ENCODE results near the gene METTL27.
A peak's percentile ranks its signal among the peaks of the same experiment; 100 is the strongest.

Gene METTL27

GRCh38 chr7:73809467-73809951, 32.8 kb downstream of the METTL27 start:
- Histone ChIP-seq H3K27ac (ENCODE audit: extremely low read depth, low read depth, low read length) (no peak overlapping the region), H3K4me1 (ENCODE audit: control insufficient read depth, insufficient read depth, low read length) (no peaks in the 10 kb centered on the region), H3K9me3 (ENCODE audit: control insufficient read depth, insufficient read depth, low read depth, low read length) (no peaks in the 10 kb centered on the region), H3K36me3 (ENCODE audit: control insufficient read depth in 2 of 2, insufficient read depth in 1 of 2, low read length in 2 of 2) (no peaks in the 10 kb centered on the region), H3K4me3 (ENCODE audit: low read depth, low read length) (no peak overlapping the region)
- TF ChIP-seq, protein P1, sequence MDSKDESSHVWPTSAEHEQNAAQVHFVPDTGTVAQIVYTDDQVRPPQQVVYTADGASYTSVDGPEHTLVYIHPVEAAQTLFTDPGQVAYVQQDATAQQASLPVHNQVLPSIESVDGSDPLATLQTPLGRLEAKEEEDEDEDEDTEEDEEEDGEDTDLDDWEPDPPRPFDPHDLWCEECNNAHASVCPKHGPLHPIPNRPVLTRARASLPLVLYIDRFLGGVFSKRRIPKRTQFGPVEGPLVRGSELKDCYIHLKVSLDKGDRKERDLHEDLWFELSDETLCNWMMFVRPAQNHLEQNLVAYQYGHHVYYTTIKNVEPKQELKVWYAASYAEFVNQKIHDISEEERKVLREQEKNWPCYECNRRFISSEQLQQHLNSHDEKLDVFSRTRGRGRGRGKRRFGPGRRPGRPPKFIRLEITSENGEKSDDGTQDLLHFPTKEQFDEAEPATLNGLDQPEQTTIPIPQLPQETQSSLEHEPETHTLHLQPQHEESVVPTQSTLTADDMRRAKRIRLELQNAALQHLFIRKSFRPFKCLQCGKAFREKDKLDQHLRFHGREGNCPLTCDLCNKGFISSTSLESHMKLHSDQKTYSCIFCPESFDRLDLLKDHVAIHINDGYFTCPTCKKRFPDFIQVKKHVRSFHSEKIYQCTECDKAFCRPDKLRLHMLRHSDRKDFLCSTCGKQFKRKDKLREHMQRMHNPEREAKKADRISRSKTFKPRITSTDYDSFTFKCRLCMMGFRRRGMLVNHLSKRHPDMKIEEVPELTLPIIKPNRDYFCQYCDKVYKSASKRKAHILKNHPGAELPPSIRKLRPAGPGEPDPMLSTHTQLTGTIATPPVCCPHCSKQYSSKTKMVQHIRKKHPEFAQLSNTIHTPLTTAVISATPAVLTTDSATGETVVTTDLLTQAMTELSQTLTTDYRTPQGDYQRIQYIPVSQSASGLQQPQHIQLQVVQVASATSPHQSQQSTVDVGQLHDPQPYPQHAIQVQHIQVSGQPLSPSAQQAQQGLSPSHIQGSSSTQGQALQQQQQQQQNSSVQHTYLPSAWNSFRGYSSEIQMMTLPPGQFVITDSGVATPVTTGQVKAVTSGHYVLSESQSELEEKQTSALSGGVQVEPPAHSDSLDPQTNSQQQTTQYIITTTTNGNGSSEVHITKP (tag by site-specific recombination; IDR thresholded peaks at IDR 0.05) = peak; percentile 67; the same call in 1 of the 2 replicates
- TF ChIP-seq, protein P2, sequence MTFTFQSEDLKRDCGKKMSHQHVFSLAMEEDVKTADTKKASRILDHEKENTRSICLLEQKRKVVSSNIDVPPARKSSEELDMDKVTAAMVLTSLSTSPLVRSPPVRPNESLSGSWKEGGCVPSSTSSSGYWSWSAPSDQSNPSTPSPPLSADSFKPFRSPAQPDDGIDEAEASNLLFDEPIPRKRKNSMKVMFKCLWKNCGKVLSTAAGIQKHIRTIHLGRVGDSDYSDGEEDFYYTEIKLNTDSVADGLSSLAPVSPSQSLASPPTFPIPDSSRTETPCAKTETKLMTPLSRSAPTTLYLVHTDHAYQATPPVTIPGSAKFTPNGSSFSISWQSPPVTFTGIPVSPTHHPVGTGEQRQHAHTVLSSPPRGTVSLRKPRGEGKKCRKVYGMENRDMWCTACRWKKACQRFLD (tag by site-specific recombination; IDR thresholded peaks at IDR 0.05) = no peak
- TF ChIP-seq ZBTB20 (tag by site-specific recombination; IDR thresholded peaks at IDR 0.05) = peak; percentile 35; the same call in 1 of the 2 replicates
- no peak for TF ChIP-seq ZNF558 (tag by site-specific recombination; IDR thresholded peaks at IDR 0.05)
- CTCF ChIA-PET = interaction anchor here (0.6 to 4.3 kb wide), 4 partner anchors 9 to 67 kb away, joined by 3 to 40 read pairs (median 5); no protein-coding TSS in a partner anchor
- POLR2A ChIA-PET = no interaction called here

DNA sequence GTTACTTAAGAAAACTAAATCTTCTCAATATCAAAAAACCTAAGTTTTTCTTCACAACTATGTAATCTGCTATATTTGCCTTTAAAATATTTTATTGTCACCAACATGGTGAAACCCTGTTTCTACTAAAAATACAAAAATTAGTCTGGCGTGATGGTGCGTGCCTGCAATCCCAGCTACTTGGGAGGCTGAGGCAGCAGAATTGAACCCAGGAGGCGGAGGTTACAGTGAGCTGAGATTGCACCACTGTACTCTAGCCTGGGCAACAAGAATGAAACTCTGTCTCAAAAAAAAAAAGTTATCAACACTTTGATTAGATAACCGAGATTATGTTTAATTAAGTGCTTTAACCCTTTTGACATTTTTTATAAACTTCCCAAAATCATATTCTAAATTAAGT, 39.9 kb downstream of the METTL27 start:
- Histone ChIP-seq H3K36me3 (ENCODE audit: control insufficient read depth in 2 of 2, insufficient read depth in 1 of 2, low read length in 2 of 2) (no peaks in the 10 kb centered on the region), H3K9me3 (ENCODE audit: control insufficient read depth, insufficient read depth, low read depth, low read length) (no peaks in the 10 kb centered on the region), H3K4me3 (ENCODE audit: low read depth, low read length) (no peak overlapping the region), H3K27ac (ENCODE audit: extremely low read depth, low read depth, low read length) (no peak overlapping the region), H3K4me1 (ENCODE audit: control insufficient read depth, insufficient read depth, low read length) (no peaks in the 10 kb centered on the region)
- ChIA-PET CTCF (no interaction called here), POLR2A (no interaction called here)
- TF ChIP-seq ZSCAN30 (tag by site-specific recombination; IDR thresholded peaks at IDR 0.05) = no peak

DNA sequence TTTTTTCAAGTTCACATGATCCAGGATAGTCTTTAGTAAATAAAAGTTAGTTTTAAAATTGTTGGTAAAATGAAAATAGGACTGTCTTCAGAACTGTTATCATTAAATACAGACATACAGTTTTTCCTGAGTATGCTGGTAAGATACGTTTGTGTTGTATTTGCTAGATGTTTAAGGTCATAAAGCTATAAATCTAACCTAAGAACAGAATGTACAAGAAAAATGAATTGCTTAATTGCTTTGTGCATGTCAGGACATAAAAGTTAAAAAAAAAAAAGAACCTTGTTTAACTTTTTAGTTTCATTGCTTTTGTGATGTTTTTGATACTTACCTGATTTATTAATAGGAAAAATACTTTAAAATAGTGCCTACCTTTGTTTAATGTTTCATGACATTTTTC, 40.7 kb downstream of the METTL27 start:
- no peaks in the 10 kb centered on the region for H3K9me3 ChIP-seq (ENCODE audit: control insufficient read depth, insufficient read depth, low read depth, low read length)
- ChIA-PET CTCF (interaction anchor here (1.0 kb wide), 1 partner anchor 53 kb away, joined by 6 read pairs; no protein-coding TSS in a partner anchor), POLR2A (no interaction called here)
- no peak for TF ChIP-seq ZNF560 (tag by site-specific recombination; IDR thresholded peaks at IDR 0.05; ENCODE audit: borderline replicate concordance)
- TF ChIP-seq, protein P3, sequence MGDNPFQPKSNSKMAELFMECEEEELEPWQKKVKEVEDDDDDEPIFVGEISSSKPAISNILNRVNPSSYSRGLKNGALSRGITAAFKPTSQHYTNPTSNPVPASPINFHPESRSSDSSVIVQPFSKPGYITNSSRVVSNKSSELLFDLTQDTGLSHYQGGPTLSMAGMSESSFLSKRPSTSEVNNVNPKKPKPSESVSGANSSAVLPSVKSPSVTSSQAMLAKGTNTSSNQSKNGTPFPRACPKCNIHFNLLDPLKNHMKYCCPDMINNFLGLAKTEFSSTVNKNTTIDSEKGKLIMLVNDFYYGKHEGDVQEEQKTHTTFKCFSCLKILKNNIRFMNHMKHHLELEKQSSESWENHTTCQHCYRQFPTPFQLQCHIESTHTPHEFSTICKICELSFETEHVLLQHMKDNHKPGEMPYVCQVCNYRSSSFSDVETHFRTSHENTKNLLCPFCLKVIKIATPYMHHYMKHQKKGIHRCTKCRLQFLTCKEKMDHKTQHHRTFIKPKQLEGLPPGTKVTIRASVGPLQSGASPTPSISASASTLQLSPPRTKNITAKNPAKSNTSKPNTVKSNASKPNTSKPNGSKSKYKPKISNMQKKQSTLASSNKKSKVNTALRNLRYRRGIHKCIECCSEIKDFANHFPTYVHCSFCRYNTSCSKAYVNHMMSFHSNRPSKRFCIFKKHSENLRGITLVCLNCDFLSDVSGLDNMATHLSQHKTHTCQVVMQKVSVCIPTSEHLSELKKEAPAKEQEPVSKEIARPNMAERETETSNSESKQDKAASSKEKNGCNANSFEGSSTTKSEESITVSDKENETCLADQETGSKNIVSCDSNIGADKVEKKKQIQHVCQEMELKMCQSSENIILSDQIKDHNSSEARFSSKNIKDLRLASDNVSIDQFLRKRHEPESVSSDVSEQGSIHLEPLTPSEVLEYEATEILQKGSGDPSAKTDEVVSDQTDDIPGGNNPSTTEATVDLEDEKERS (tag by site-specific recombination; IDR thresholded peaks at IDR 0.05) = no peak
- no peak for TF ChIP-seq ZNF311 (tag by site-specific recombination; IDR thresholded peaks at IDR 0.05; ENCODE audit: borderline replicate concordance)
- no peak for TF ChIP-seq ZNF280C (tag by site-specific recombination; IDR thresholded peaks at IDR 0.05)
- no peak for TF ChIP-seq ZNF701 (tag by site-specific recombination; IDR thresholded peaks at IDR 0.05)
- TF ChIP-seq ZNF138 (tag by site-specific recombination; IDR thresholded peaks at IDR 0.05; ENCODE audit: borderline replicate concordance) = no peak
- TF ChIP-seq ZNF148 (tag by site-specific recombination; IDR thresholded peaks at IDR 0.05; ENCODE audit: borderline replicate concordance) = no peak
- TF ChIP-seq ZIC2 (tag by site-specific recombination; IDR thresholded peaks at IDR 0.05) = no peak
- TF ChIP-seq ZNF843 (tag by site-specific recombination; IDR thresholded peaks at IDR 0.05) = no peak
- H3K36me3 ChIP-seq (ENCODE audit: control insufficient read depth in 2 of 2, insufficient read depth in 1 of 2, low read length in 2 of 2) = no peaks in the 10 kb centered on the region
- no peak overlapping the region for H3K4me3 ChIP-seq (ENCODE audit: low read depth, low read length)
- H3K4me1 ChIP-seq (ENCODE audit: control insufficient read depth, insufficient read depth, low read length) = no peaks in the 10 kb centered on the region
- no peak overlapping the region for H3K27ac ChIP-seq (ENCODE audit: extremely low read depth, low read depth, low read length)
